ENCODE results near the gene ZNF554. TPM values are rescaled to one million over a fixed set of nuclear protein-coding genes. Genes with fewer than 3 reads are reported as not detected.

Gene ZNF554
- total RNA-seq, 3 donors from 2014 or later, result 3.0 to 4.7 (median 3.9) TPM

DNA sequence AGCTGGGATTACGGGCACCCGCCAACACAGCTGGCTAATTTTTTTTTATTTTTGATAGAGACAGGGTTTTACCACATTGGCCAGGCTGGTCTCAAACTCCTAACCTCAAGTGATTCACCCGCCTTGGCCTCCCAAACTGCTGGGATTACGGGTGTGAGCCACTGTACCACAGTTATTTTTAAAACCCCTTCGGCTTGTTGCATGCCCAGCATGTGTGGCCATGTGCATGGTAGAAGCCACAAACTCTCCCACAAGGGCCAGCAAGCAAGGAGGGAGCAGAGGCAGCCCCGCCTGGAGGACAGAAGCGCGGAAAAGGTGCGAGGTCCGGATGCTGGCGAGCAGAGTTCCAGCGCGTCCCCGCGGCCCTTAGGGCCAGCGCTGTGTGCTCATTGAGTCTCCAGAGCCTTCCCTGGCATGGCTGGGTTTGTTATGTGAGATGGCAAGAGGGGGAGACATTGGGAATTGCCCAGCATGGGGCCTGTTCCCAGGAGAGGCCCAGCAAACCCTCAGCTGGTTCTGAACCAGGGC, 21.4 kb upstream of the ZNF554 start:
- TF ChIP-seq, protein P1, sequence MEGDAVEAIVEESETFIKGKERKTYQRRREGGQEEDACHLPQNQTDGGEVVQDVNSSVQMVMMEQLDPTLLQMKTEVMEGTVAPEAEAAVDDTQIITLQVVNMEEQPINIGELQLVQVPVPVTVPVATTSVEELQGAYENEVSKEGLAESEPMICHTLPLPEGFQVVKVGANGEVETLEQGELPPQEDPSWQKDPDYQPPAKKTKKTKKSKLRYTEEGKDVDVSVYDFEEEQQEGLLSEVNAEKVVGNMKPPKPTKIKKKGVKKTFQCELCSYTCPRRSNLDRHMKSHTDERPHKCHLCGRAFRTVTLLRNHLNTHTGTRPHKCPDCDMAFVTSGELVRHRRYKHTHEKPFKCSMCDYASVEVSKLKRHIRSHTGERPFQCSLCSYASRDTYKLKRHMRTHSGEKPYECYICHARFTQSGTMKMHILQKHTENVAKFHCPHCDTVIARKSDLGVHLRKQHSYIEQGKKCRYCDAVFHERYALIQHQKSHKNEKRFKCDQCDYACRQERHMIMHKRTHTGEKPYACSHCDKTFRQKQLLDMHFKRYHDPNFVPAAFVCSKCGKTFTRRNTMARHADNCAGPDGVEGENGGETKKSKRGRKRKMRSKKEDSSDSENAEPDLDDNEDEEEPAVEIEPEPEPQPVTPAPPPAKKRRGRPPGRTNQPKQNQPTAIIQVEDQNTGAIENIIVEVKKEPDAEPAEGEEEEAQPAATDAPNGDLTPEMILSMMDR (IDR thresholded peaks at IDR 0.05), result no peak
- Histone ChIP-seq H3K4me3 (no peak overlapping the region), H3K36me3 (ENCODE audit: low read depth) (no peaks in the 10 kb centered on the region), H3K9me3 (no peaks in the 10 kb centered on the region), H3K4me1 (ENCODE audit: low read depth) (no peaks in the 10 kb centered on the region)
- intact Hi-C loops (cut with DNase I, micrococcal nuclease), result no loop called here
- DNase-seq, result no peak
- ATAC-seq, result no peak

DNA sequence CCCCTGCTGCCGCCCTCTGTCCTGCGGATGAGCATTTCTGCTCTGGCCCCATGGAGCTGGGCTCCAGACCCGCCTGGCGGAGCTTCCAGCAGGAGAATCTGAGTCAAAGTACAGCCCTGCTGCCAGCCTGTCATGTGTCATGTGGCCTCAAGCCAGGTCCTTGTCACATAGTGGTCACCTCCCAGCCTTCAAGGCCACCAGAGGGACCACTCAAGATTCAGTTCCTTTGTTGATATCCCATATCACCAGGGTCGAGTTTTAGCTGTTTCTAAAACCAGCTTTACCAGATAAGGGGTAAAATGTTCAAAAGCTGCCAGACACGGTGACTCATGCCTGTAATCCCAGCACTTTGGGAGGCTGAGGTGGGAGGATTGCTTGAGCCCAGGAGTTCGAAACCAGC, 20.9 kb upstream of the ZNF554 start:
- Histone ChIP-seq H3K4me3 (no peak overlapping the region), H3K9me3 (no peaks in the 10 kb centered on the region), H3K4me1 (ENCODE audit: low read depth) (no peaks in the 10 kb centered on the region), H3K36me3 (ENCODE audit: low read depth) (no peaks in the 10 kb centered on the region)
- no peak for ATAC-seq
- TF ChIP-seq, protein P1 (IDR thresholded peaks at IDR 0.05), result no peak
- no peak for DNase-seq
- intact Hi-C loops (cut with DNase I, micrococcal nuclease), result no loop called here

DNA sequence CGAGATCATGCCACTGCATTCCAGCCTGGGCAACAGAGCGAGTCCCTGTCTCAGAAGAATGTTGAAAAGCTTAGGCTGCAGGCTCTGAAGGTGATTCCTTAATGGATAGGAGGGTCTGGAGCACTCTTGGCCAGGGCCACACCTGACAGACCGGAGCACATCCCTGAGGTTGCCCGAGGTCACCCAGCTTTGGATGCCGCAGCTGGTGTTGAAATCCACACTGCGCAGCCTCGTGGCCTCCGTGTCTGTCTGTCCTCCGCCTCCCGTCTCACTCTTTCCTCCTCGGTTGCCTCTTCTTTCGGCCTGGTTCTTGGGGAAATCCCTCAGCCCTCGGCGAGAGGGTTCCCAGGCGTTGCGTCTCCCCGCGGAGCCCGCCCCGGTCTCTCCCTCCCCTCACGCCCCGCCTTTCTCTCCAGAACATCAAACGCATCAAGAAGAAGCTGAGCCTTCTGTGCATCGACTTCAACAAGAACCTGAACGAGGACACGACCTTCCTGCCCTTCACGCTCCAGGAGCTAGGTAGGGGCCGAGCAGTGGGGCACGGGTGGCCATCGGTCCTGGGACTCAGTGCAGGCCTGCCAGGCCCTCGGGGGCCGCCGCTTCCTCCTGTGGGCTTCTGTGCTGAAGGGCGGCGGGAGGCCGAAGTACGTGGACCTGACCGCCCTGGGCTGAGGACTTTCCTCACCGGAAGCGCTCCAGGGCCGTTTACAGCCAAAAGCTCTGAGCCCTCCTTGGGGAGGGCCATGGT, 20.2 kb upstream of the ZNF554 start:
- Histone ChIP-seq H3K4me1 (ENCODE audit: low read depth) (no peaks in the 10 kb centered on the region), H3K36me3 (ENCODE audit: low read depth) (no peaks in the 10 kb centered on the region), H3K4me3 (no peak overlapping the region), H3K9me3 (no peaks in the 10 kb centered on the region)
- TF ChIP-seq, protein P1 (IDR thresholded peaks at IDR 0.05), result no peak
- no peak for DNase-seq
- intact Hi-C loops (cut with DNase I, micrococcal nuclease), result no loop called here
- ATAC-seq, result no peak

DNA sequence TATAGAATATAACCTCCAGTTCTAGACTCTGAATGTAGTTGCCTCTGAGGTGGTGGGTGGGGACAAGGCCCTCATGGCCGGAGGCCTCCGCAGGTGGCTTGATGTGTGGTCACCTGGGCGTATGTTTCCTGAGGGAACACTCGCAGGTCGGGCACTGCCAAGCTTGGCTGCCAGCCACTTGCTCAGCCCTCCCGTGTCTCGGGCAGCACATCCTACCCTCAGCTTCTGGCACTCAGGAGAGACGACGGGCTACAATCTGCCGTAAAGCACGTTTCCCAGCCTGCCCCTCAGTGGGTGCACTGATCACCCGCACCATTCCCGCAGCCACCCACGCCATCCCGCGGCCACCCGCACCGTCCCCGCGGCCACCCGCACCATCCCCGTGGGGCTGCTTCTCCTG, 19.2 kb upstream of the ZNF554 start:
- Histone ChIP-seq H3K4me3 (no peak overlapping the region), H3K36me3 (ENCODE audit: low read depth) (no peaks in the 10 kb centered on the region), H3K4me1 (ENCODE audit: low read depth) (no peaks in the 10 kb centered on the region), H3K9me3 (no peaks in the 10 kb centered on the region)
- no peak for DNase-seq
- TF ChIP-seq, protein P1 (IDR thresholded peaks at IDR 0.05), result no peak
- ATAC-seq, result no peak
- intact Hi-C loops (cut with DNase I, micrococcal nuclease), result no loop called here

DNA sequence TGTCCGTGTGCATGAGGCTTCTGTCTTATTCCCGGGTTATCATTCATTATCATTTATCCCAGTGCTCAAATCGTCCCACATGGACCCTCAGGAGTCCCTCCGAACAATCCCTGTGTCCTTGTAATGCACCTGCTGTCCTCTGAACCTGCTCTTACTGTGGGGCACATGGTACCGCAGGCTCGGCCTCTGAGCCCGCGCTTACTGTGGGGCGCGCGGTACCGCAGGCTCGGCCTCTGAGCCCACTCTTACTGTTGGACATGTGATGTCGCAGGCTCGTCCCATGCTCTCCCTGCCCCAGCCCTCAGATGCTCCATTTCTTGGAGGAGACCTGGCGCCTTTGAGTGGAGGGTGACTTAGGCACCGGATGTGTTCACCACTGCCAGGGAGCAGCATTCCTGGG, 16.8 kb upstream of the ZNF554 start:
- Histone ChIP-seq H3K36me3 (ENCODE audit: low read depth) (no peaks in the 10 kb centered on the region), H3K4me3 (no peak overlapping the region), H3K9me3 (no peaks in the 10 kb centered on the region), H3K4me1 (ENCODE audit: low read depth) (no peaks in the 10 kb centered on the region)
- TF ChIP-seq, protein P1 (IDR thresholded peaks at IDR 0.05), result no peak
- intact Hi-C loops (cut with DNase I, micrococcal nuclease), result no loop called here
- DNase-seq, result no peak
- no peak for ATAC-seq

All from mucosa of descending colon (tissue), 3 donors.